Measurements from ENCODE around the gene NPIPB6.

Gene NPIPB6

GRCh38 chr16:28311413-28311812 is 51.9 kb downstream of the NPIPB6 start:
- Histone ChIP-seq H3K27ac (no peak overlapping the region), H3K9me3 (ENCODE audit: low read depth, low read length) (no peaks in the 10 kb centered on the region), H3K36me3 (ENCODE audit: insufficient read depth, low read length) (peaks cover 5% of the 10 kb centered on the region; the same call in 1 of the 2 replicates), H3K9ac (ENCODE audit: insufficient read length) (no peak overlapping the region), H3K4me3 (no peak overlapping the region)
- no peak for DNase-seq (ENCODE audit: low read depth, low spot score)
- TF ChIP-seq EZH2 (IDR thresholded peaks at IDR 0.05), result no peak
- TF ChIP-seq POLR2AphosphoS5 (IDR thresholded peaks at IDR 0.05; ENCODE audit: borderline replicate concordance, low read depth, low read length), result no peak
- TF ChIP-seq FOXP2 (optimal IDR thresholded peaks at IDR 0.05; ENCODE audit: control extremely low read depth, extremely low read length, insufficient read depth), result no peak

- Histone ChIP-seq H3K36me3 (ENCODE audit: insufficient read depth, low read length) (peaks cover 5% of the 10 kb centered on the region; the same call in 1 of the 2 replicates), H3K9ac (ENCODE audit: insufficient read length) (no peak overlapping the region), H3K9me3 (ENCODE audit: low read depth, low read length) (no peaks in the 10 kb centered on the region), H3K4me3 (no peak overlapping the region), H3K27ac (no peak overlapping the region)
- TF ChIP-seq EZH2 (IDR thresholded peaks at IDR 0.05) (no peak), FOXP2 (optimal IDR thresholded peaks at IDR 0.05; ENCODE audit: control extremely low read depth, extremely low read length, insufficient read depth) (no peak), POLR2AphosphoS5 (IDR thresholded peaks at IDR 0.05; ENCODE audit: borderline replicate concordance, low read depth, low read length) (no peak)
- no peak for DNase-seq (ENCODE audit: low read depth, low spot score)
Observed at GRCh38 chr16:28310796-28311195, 52.5 kb downstream of the NPIPB6 start.

GRCh38 chr16:28309811-28310311 is 53.4 kb downstream of the NPIPB6 start:
- no peak for TF ChIP-seq POLR2AphosphoS5 (IDR thresholded peaks at IDR 0.05; ENCODE audit: borderline replicate concordance, low read depth, low read length)
- TF ChIP-seq EZH2 (IDR thresholded peaks at IDR 0.05), result no peak
- TF ChIP-seq FOXP2 (optimal IDR thresholded peaks at IDR 0.05; ENCODE audit: control extremely low read depth, extremely low read length, insufficient read depth), result no peak
- Histone ChIP-seq H3K9me3 (ENCODE audit: low read depth, low read length) (no peaks in the 10 kb centered on the region), H3K36me3 (ENCODE audit: insufficient read depth, low read length) (peaks cover 5% of the 10 kb centered on the region; the same call in 1 of the 2 replicates), H3K9ac (ENCODE audit: insufficient read length) (no peak overlapping the region), H3K27ac (no peak overlapping the region), H3K4me3 (no peak overlapping the region)
- DNase-seq (ENCODE audit: low read depth, low spot score), result no peak

- no peak overlapping the region for H3K4me3 ChIP-seq
- no peak for TF ChIP-seq FOXP2 (optimal IDR thresholded peaks at IDR 0.05; ENCODE audit: control extremely low read depth, extremely low read length, insufficient read depth)
- no peak for TF ChIP-seq POLR2AphosphoS5 (IDR thresholded peaks at IDR 0.05; ENCODE audit: borderline replicate concordance, low read depth, low read length)
- no peak for TF ChIP-seq EZH2 (IDR thresholded peaks at IDR 0.05)
- no peak for DNase-seq (ENCODE audit: low read depth, low spot score)
- H3K9ac ChIP-seq (ENCODE audit: insufficient read length), result no peak overlapping the region
- H3K27ac ChIP-seq, result no peak overlapping the region
- no peaks in the 10 kb centered on the region for H3K9me3 ChIP-seq (ENCODE audit: low read depth, low read length)
- peaks cover 5% of the 10 kb centered on the region; the same call in 1 of the 2 replicates for H3K36me3 ChIP-seq (ENCODE audit: insufficient read depth, low read length)
Observed at GRCh38 chr16:28308794-28309584, 54.3 kb downstream of the NPIPB6 start.

GRCh38 chr16:28307936-28308335 is 55.4 kb downstream of the NPIPB6 start:
- Histone ChIP-seq H3K27ac (no peak overlapping the region), H3K4me3 (no peak overlapping the region), H3K9ac (ENCODE audit: insufficient read length) (no peak overlapping the region), H3K9me3 (ENCODE audit: low read depth, low read length) (no peaks in the 10 kb centered on the region), H3K36me3 (ENCODE audit: insufficient read depth, low read length) (peaks cover 5% of the 10 kb centered on the region; the same call in 1 of the 2 replicates)
- DNase-seq (ENCODE audit: low read depth, low spot score), result no peak
- TF ChIP-seq EZH2 (IDR thresholded peaks at IDR 0.05) (no peak), POLR2AphosphoS5 (IDR thresholded peaks at IDR 0.05; ENCODE audit: borderline replicate concordance, low read depth, low read length) (no peak)

DNA sequence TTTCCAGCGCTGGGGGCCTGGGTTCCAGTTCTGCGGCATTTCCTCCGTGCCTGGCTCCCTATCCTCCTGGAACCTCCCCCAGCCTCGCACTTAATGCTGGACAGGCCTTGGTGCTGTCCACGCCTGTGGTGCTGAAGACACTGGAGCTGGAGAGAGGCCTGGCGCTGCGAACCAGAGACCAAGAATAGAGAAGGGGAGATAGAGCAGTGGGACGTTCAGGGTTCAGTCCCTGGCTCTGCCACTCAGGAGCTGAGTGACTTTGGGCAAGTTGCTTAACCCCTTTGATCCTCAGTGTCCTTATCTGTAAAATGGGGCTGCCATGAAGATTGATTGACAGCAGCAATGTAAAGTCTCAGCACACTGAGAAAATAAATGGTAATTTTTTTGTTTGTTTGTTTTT is 59.1 kb downstream of the NPIPB6 start:
- H3K9ac ChIP-seq (ENCODE audit: insufficient read length), result no peak overlapping the region
- no peak for DNase-seq (ENCODE audit: low read depth, low spot score)
- no peak for TF ChIP-seq EZH2 (IDR thresholded peaks at IDR 0.05)
- TF ChIP-seq FOXP2 (optimal IDR thresholded peaks at IDR 0.05; ENCODE audit: control extremely low read depth, extremely low read length, insufficient read depth), result no peak
- TF ChIP-seq POLR2AphosphoS5 (IDR thresholded peaks at IDR 0.05; ENCODE audit: borderline replicate concordance, low read depth, low read length), result no peak
- no peaks in the 10 kb centered on the region for H3K9me3 ChIP-seq (ENCODE audit: low read depth, low read length)
- peaks cover 4% of the 10 kb centered on the region; the same call in 1 of the 2 replicates for H3K36me3 ChIP-seq (ENCODE audit: insufficient read depth, low read length)
- no peak overlapping the region for H3K27ac ChIP-seq
- no peak overlapping the region for H3K4me3 ChIP-seq

DNA sequence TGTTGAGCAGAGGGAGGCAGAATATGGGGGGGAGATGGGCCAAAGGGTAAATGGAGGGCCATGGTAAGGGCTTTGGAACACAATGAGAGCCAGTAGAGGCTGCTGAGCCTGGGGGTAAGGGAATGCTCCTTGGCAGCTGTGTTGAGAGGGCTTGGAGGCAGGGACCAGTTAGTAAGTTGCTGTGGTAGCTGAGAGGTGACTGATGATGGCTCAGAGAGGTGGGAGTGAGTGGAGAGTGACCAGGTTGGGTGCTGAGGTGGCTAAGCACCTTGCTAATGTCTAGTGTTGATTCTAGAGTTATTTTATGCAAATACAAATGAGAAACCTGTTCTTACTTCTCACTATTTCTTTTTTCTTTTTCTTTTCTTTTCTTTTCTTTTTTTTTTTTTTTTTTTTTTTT is 60.2 kb downstream of the NPIPB6 start:
- no peak overlapping the region for H3K4me3 ChIP-seq
- H3K9ac ChIP-seq (ENCODE audit: insufficient read length), result no peak overlapping the region
- no peak overlapping the region for H3K27ac ChIP-seq
- no peak for TF ChIP-seq POLR2AphosphoS5 (IDR thresholded peaks at IDR 0.05; ENCODE audit: borderline replicate concordance, low read depth, low read length)
- TF ChIP-seq FOXP2 (optimal IDR thresholded peaks at IDR 0.05; ENCODE audit: control extremely low read depth, extremely low read length, insufficient read depth), result no peak
- TF ChIP-seq EZH2 (IDR thresholded peaks at IDR 0.05), result no peak
- DNase-seq (ENCODE audit: low read depth, low spot score), result no peak
- H3K9me3 ChIP-seq (ENCODE audit: low read depth, low read length), result no peaks in the 10 kb centered on the region
- H3K36me3 ChIP-seq (ENCODE audit: insufficient read depth, low read length), result no peaks in the 10 kb centered on the region

DNA sequence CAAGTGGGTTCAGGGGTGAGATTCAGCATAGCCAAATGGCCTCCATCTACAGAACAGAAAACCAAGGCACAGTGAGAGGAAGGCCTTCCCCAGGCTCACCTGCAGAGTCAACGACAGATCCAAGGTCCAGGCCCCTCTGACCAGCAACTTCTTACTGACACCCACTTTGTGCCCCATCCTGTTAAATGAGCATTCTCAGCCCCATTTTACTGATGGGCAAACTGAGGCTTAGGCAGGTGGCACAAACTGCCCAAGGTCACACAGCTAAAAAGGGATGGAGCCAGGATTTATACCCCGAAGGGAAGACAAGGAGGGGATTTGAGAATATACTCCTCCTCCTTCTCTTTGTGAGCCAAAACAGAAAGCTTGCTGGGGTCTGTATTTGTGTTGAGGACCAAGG is 61.7 kb downstream of the NPIPB6 start:
- H3K27ac ChIP-seq, result no peak overlapping the region
- H3K36me3 ChIP-seq (ENCODE audit: insufficient read depth, low read length), result no peaks in the 10 kb centered on the region
- no peak for DNase-seq (ENCODE audit: low read depth, low spot score)
- H3K9me3 ChIP-seq (ENCODE audit: low read depth, low read length), result no peaks in the 10 kb centered on the region
- H3K4me3 ChIP-seq, result no peak overlapping the region
- TF ChIP-seq FOXP2 (optimal IDR thresholded peaks at IDR 0.05; ENCODE audit: control extremely low read depth, extremely low read length, insufficient read depth), result no peak
- no peak overlapping the region for H3K9ac ChIP-seq (ENCODE audit: insufficient read length)

All from SK-N-MC (cell line).